Measurements from ENCODE around the gene NALCN.
"Not testable (repeated sequence)": the region's sequence is repeated elsewhere in the genome, so short reads cannot be mapped to it uniquely, and the experiment has no call there.

The NALCN gene

GRCh38 chr13:101331731-101332130 is 84.6 kb downstream of the NALCN start:
- no peak for DNase-seq

- no peak for DNase-seq
Measured at GRCh38 chr13:101327871-101328270, 88.4 kb downstream of the NALCN start.

GRCh38 chr13:101326710-101327109 is 89.6 kb downstream of the NALCN start:
- DNase-seq = no peak

DNA sequence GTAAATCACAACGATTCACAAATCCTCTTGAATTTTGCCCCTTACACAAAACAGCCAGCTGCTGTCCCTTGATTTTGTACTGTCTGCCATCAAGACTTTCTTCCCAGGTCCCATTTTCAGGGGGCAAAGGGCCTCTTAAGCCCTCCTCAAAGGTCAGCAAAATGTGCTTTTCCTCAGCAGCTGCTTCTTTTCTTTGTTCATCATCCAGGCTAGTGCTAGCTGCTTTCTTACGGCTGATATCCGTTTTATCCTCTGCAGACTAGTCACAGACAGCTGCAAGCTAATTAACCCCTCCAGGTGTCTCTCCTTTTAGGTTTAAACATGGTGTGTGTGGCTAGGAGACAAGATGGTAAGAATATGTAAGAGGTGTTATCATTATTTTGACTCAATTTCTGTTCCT is 90.9 kb downstream of the NALCN start:
- DNase-seq = peak; percentile 39 to 97 (median 73)

GRCh38 chr13:101323601-101324000 is 92.7 kb downstream of the NALCN start:
- DNase-seq = no peak

DNA sequence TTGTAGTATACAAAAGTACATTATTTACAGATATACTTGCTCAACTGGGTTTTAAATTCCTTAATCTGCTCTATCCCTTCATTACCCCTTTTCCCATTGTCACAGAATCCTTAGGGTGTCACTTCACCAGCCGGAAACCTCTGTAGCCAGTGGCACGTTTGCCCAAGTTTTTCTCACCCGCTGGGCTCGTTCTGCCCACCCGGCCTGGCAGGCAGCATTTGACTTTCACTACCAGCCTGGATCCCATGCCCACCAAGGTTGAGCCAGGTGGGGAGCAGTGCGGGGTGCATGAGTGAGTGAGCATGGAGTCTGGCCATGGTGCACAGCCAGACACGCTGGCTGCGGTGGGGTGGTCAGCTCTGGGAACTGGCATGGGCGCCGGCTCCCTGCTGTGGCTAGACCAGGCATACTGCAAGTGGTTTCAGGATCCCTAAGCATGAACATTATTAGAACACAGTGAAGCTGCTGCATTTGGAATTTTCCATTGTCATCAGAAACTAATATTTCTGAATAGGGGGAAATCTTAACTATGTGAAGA is 98.3 kb downstream of the NALCN start:
- DNase-seq = no peak

GRCh38 chr13:101313479-101313878 is 102.8 kb downstream of the NALCN start:
- not testable (repeated sequence) for DNase-seq

DNA sequence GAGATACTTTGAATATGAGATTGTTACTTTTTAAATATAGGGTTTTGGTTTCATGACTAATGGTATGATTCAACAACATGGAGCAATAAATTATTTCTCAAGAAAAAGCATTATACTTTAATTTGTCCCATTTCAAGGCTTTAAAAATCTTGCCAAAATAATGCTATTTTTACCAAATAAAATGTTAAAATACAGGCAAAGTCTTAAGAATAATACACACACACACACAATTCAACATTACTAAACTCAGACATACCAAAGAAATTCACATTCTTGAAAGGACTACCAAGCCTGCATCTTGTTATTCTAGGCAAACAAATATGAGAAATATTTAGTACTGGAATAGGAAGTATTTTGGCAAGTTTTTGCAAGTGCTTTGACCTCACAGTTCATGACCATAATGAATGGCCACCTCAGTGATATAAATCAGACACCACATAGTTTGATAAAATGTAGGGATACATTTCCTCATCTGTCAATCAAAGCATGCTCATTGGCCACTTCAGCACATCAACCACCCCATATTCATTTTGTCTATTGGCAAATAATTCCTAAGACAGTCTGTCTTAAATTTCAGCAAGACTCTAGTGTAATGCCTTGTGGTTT is 107.2 kb downstream of the NALCN start:
- no peak for DNase-seq

DNA sequence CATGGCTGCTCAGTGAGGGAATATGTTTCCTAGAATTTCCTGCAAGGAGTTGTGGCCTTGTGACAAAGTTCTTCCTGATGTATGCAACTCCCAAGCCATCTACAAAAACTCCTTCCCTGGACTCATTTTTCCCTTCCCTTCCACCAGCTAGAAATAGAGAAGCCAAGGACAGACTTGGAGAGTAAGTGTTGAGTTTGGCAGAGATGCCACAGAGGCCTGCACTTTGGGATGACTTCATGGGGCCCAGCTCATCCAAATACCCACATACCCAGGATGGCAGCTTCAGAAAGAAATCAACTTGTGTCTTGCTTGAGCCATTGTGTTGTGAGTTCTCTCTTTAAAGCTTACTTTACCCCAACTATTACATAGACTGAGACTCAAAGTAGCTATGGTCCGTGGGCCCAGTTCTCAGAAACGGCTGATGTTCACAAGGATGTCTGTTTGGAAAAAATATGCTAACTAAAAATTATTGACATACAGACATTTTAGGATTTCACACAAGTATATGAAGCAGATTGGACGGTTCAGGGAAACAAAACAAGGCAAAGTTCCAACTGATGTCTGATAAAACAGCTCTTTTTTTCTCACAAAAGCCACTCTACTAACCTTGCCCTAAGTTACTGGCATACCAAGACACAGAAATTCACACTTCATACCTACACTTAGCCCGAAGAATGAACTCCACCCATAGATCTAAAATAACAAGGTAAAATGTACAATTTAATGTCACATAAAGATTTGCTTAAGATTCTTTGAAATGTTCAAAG is 107.9 kb downstream of the NALCN start:
- no peak for DNase-seq

- DNase-seq = no peak
Measured at GRCh38 chr13:101307181-101307701, 109.1 kb downstream of the NALCN start.

DNA sequence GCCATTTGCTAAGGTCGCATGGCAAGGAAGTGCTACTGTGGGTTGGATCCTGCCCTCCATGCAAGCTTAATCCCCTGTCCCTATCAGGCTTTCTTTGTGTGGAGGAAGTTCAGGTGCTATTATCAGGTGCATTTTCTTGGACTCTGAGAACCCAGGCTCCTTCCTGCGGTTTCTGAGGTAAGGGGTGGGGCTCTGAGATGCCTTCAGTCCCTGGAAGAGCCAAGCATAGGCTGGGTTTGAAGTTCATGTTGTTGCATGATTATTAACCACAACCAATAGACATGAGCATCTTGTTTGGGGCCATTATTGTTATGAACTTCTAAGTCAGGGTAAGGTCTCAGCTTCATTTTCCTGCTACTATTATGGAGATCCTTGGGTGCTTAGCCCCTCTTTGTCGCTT is 109.5 kb downstream of the NALCN start:
- no peak for DNase-seq

- DNase-seq = no peak
Measured at GRCh38 chr13:101305981-101306411, 110.3 kb downstream of the NALCN start.

DNA sequence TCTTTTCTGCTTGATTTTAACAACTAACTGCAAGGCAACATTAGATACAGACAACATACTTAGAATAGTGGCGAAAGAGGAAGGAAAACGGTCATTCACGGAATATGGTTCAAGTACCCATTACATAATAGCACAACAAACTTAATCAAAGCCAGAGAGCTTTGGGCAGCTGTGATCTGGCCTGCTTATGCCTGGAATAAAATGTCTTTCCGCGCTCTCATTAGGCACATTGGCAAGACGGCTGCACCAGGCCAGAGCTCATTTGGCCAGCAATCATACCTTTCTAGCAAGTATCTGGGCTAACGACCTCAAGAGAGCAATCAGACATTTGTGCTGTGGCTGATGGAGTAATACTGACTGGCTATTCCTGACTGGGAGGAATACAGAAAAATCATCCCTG is 112.8 kb downstream of the NALCN start:
- peak in 1 of 3 experiments; percentile 21 for DNase-seq

DNA sequence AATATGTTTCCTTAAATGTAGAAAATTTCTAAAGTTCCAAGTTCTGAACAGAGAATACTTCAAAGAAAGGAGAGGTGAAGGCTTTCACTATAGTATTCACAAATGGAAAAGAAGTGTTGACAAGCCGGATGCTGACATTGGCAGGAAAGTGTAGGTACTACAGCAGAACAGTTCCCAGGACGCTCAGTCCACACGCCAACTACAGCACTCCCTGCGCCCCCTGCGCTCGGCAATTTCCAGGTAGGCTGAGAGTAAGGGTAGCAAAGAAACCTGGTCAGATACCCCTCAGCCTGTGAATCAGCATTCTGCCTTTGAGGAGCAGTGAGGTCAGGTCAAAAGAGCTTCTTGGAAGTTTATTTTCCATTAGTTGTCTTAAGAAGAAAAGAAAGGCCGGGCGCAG is 115.3 kb downstream of the NALCN start:
- DNase-seq = no peak

DNA sequence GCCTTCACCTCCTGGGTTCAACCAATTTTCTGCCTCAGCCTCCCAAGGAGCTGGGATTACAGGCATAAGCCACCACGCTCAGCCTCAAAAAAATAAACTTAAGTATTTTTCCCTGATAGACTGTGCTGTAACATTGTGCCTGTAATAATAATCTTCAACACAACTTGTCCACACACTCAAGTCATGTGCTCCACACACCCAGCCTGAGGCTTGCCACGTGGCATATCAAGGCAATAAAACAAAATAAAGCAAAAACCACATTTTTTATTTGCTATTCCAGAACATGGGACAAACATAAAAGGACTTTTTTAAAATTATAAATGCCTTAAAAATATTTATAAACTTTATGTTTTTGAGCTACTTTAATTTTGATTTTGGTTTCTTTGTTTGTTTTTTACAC is 115.8 kb downstream of the NALCN start:
- no peak for DNase-seq

DNA sequence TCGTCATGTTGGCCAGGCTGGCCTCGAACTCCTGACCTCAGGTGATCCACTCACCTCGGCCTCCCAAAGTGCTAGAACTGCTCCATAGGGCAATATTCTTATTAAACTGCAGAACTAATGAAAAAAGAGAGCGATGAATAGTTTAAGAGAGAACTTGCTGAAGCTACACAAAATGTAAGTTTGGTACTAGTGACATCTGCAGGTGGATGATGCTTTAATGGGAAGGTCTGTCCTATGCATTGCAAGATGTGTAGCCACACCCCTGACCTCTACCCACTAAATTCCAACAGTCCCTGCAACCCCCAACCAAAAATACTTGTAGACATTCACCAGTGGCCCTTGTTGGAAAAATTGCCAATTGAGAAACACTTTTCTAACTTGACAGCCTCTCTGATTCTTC is 117.8 kb downstream of the NALCN start:
- DNase-seq = peak in 1 of 3 experiments; percentile 41

DNA sequence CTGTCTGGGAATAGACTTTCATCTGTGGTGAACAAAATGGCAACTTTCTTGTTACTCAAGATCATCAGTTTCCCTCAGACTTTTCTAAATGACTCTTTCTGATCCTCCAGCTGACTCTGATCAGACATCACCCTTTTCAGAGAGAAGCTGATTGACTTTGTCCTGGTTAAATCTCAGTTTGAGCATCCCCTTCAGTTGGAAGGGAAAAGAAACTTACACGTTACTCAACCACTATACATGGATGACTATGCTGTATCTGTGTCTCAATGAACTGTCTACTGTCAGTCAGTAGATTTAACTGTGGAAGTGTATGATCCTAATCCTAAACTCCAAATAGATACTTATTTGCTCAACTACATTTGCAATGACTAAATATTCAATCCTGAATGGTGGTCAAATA is 118.5 kb downstream of the NALCN start:
- no peak for DNase-seq

DNA sequence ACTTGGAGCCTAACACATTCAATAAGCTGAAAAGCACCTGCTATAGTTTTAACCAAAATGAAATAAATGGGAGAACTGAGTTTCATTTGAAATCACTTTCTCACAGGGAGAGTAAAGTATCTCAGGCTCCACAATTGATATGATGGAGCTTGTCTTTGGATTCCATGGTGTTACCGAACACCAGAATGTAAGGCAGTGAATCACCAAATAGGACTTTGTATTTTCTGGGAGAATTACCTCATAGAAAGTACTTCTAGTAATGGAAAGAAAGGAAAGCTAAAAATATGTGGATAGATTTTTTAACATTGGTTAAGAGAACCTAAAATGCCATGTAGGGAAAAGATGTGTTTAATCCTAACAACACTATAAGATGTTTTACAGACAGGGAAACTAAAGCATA is 123.6 kb downstream of the NALCN start:
- no peak for DNase-seq

DNA sequence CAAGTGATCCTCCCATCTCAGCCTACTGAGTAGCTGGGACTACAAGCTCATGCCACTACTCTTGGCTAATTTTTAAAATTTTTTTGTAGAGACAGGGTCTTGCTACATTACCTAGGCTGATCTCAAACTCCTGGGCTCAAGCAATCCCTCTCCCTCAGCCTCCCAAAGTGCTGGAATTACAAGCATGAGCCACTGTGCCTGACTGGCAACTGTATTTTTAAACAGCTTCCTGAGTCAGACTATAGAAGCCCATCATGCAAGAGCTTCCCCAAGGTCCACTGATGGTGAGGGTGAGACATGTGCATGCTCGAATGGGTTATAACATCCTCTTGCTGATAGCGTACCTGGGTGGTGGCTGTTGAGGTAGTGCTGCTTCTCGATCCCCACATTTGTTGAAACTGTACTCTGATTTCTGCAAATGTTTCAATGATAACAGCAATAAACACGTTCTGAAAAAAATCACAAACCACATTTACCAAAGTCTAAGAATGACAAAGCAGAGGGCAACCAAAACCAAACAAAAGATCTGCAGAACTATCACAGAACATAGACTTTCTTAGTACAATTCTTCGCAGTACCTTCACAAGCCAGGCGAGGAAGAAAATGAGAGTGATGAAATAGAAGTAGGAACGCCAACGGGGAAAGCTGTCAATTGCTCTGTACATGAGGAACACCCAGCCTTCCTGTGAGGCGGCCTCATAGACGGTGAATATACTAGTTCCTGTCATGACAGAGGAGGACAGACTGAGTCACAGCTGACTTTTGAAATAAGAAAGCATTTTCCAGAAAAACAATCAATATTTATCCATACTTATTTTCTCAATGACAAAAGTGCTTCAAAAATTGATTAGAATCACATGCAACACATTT is 124.4 kb downstream of the NALCN start:
- DNase-seq = no peak

DNA sequence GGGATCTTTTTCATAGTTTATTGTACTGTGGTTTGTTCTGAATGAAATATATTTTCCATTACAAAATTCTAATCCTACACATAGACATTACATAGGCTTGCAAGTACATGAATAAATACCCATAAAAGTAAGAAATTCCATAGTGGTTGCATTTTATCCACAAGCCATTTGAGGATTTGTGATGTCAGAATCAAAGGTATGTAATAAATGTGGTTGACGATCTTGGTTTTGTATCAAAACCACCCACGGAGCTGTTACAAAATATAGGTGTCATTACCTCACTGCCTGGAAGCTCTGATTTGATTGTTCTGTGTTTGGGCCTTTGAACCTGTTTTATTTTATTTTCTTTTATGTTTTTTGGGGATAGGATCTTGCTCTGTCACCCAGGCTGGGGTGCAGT is 125.1 kb downstream of the NALCN start:
- DNase-seq = no peak

GRCh38 chr13:101289764-101290163 is 126.5 kb downstream of the NALCN start:
- DNase-seq = peak; percentile 96 to 99 (median 98)

GRCh38 chr13:101283782-101284181 is 132.5 kb downstream of the NALCN start:
- peak; percentile 26 to 75 (median 62) for DNase-seq

GRCh38 chr13:101272886-101273285 is 143.4 kb downstream of the NALCN start:
- no peak for DNase-seq
